GM21528 (cell line): Measurements from ENCODE around the gene FAM149B1.

Experiments
- ATAC-seq: cut with Tn5 transposase; IDR thresholded peaks from one replicate; pipeline ENCODE4 v1.9.1; 2021; ENCODE audit warnings: mild to moderate bottlenecking, moderate library complexity; ENCODE audit not compliant: unreplicated experiment, low FRiP score

The FAM149B1 gene

GRCh38 chr10:73262880-73263555 is 95.1 kb downstream of the FAM149B1 start:
- ATAC-seq: no peak

- no peak for ATAC-seq
Observed at GRCh38 chr10:73263693-73264347, 95.9 kb downstream of the FAM149B1 start.

DNA sequence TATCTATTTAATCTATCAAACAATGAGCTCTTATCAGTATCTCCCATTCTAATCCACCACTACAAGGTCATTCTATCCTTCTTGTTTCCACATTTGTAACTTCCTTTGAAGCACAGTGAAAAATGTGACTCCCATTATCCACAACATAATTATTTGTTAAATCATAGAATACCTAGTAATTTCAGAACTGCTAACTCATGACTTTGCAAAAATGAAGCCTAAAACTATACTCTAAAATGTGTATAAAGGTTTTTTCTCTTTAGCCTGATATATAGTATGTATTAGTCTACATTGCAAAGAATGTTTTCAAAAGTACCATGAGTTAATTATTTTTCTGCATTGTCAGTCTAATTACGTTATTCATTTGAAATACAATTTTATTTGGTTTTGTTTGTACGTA is 96.5 kb downstream of the FAM149B1 start:
- no peak for ATAC-seq

DNA sequence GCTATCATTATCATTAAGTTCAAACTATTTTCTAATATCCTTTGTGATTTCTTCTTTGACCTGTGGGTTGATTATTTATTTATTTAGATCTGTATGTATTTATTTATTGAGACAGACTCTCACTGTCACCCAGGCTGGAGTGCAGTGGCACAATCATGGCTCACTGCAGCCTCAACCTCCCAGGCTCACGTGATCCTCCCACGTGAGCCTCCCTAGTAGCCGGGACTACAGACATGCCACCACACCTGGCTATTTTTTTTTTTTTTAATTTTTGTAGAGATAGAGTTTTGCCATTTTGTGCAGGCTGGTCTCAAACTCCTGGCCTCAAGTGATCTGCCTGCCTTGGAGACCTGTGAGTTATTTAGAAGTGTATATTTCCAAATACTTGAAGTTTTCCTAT is 113.2 kb downstream of the FAM149B1 start:
- ATAC-seq: no peak

- no peak for ATAC-seq
Observed at GRCh38 chr10:73287441-73287840, 119.5 kb downstream of the FAM149B1 start.

- ATAC-seq: no peak
Observed at GRCh38 chr10:73289958-73290357, 122.0 kb downstream of the FAM149B1 start.

GRCh38 chr10:73293461-73293860 is 125.5 kb downstream of the FAM149B1 start:
- no peak for ATAC-seq
